ENCODE measurements around the gene TNMD. TPM values are rescaled to one million over a fixed set of nuclear protein-coding genes. Genes with fewer than 3 reads are reported as not detected.

The TNMD gene
- total RNA-seq, 1 experiment from 2014 or later = not detected

- no TSS peak for BruUV-seq (replicated peaks)
- intact Hi-C loops (cut with micrococcal nuclease; ENCODE audit: unreplicated experiment) = no loop called here
Measured at GRCh38 chrX:100645106-100645505, 60.4 kb downstream of the TNMD start.

GRCh38 chrX:100647095-100647494 lies 62.4 kb downstream of the TNMD start:
- intact Hi-C loops (cut with micrococcal nuclease; ENCODE audit: unreplicated experiment) (no loop called here), in situ Hi-C loops (cut with HindIII; ENCODE audit: low pct_unique_long_range_greater_than_20kb, low sequenced_read_pairs) (no loop called here)
- Histone ChIP-seq H3K27ac (ENCODE audit: low read length) (no peak overlapping the region), H3K36me3 (ENCODE audit: control insufficient read depth, insufficient read depth, low read length) (no peaks in the 10 kb centered on the region), H3K4me3 (ENCODE audit: low read depth in 2 of 2, low read length in 2 of 2) (no peak overlapping the region), H3K9me3 (ENCODE audit: control insufficient read depth, insufficient read depth, low read depth, low read length) (no peaks in the 10 kb centered on the region), H3K4me1 (ENCODE audit: control insufficient read depth, insufficient read depth, low read length) (no peaks in the 10 kb centered on the region), H3K27me3 (ENCODE audit: control insufficient read depth, insufficient read depth, low read length) (no peaks in the 10 kb centered on the region)
- TF ChIP-seq REST (IDR thresholded peaks at IDR 0.05; ENCODE audit: insufficient read depth in 1 of 2, low read depth in 2 of 2, low read length in 1 of 2) (no peak), CTCF (IDR thresholded peaks at IDR 0.05) (no peak), POLR2AphosphoS5 (IDR thresholded peaks at IDR 0.05; ENCODE audit: low read depth, low read length) (no peak), TCF7L2 (IDR thresholded peaks at IDR 0.05; ENCODE audit: low read depth, low read length) (no peak), SIN3A (IDR thresholded peaks at IDR 0.05; ENCODE audit: borderline replicate concordance, insufficient read depth, low read depth, low read length) (no peak)
- POLR2A ChIA-PET = no interaction called here
- DNase-seq (ENCODE audit: low read depth, low spot score) (no peak), ATAC-seq (no peak)
- CTCF ChIA-PET = no interaction called here
- BruUV-seq (replicated peaks) = no TSS peak

More at GRCh38 chrX:100645106-100645505, 60.4 kb downstream of the TNMD start:
- H3K9me3 ChIP-seq (ENCODE audit: control insufficient read depth, insufficient read depth, low read depth, low read length) = no peaks in the 10 kb centered on the region
- H3K4me1 ChIP-seq (ENCODE audit: control insufficient read depth, insufficient read depth, low read length) = no peaks in the 10 kb centered on the region
- in situ Hi-C loops (cut with HindIII; ENCODE audit: low pct_unique_long_range_greater_than_20kb, low sequenced_read_pairs) = no loop called here
- H3K36me3 ChIP-seq (ENCODE audit: control insufficient read depth, insufficient read depth, low read length) = no peaks in the 10 kb centered on the region
- H3K27ac ChIP-seq (ENCODE audit: low read length) = no peak overlapping the region
- no peak overlapping the region for H3K4me3 ChIP-seq (ENCODE audit: low read depth in 2 of 2, low read length in 2 of 2)
- H3K27me3 ChIP-seq (ENCODE audit: control insufficient read depth, insufficient read depth, low read length) = no peaks in the 10 kb centered on the region
- DNase-seq (ENCODE audit: low read depth, low spot score) (no peak), ATAC-seq (no peak)
- ChIA-PET CTCF (no interaction called here), POLR2A (no interaction called here)
- TF ChIP-seq POLR2AphosphoS5 (IDR thresholded peaks at IDR 0.05; ENCODE audit: low read depth, low read length) (no peak), CTCF (IDR thresholded peaks at IDR 0.05) (no peak), REST (IDR thresholded peaks at IDR 0.05; ENCODE audit: insufficient read depth in 1 of 2, low read depth in 2 of 2, low read length in 1 of 2) (no peak), SIN3A (IDR thresholded peaks at IDR 0.05; ENCODE audit: borderline replicate concordance, insufficient read depth, low read depth, low read length) (no peak), TCF7L2 (IDR thresholded peaks at IDR 0.05; ENCODE audit: low read depth, low read length) (no peak)
